RWPE2 (cell line): ENCODE results near the gene CHD5.
A peak's percentile ranks its signal among the peaks of the same experiment; 100 is the strongest.

Experiments used
- ATAC-seq: fragments of 200-7000 bp; cut with Tn5 transposase; 3 replicates; pipeline ENCODE4 v1.9.1; 2021; ENCODE audit warnings: low read depth
- DNase-seq: peaks from one replicate; pipeline ENCODE4 v3.0.0-alpha.2; 2020; ENCODE audit warnings: low spot score
- H3K27ac ChIP-seq: fragments of 450-650 bp; 2 replicates; pipeline ENCODE4 v1.5.1; 2017; ENCODE audit warnings: mild to moderate bottlenecking; ENCODE audit not compliant: poor library complexity, severe bottlenecking
- H3K27me3 ChIP-seq: fragments of 250-450 bp; sonication (Bioruptor Pico); 2 replicates; pipeline ENCODE4 v1.5.1; 2021; ENCODE audit warnings: mild to moderate bottlenecking, moderate library complexity; ENCODE audit not compliant: insufficient read depth, poor library complexity, severe bottlenecking
- H3K36me3 ChIP-seq: fragments of 250-450 bp; sonication (Bioruptor Pico); 2 replicates; pipeline ENCODE4 v1.5.1; 2020; ENCODE audit warnings: low read depth, mild to moderate bottlenecking, moderate library complexity
- H3K4me1 ChIP-seq: fragments of 250-450 bp; sonication (Bioruptor Pico); 2 replicates; pipeline ENCODE4 v1.5.1; 2021; ENCODE audit warnings: mild to moderate bottlenecking, moderate library complexity; ENCODE audit not compliant: insufficient read depth, poor library complexity, severe bottlenecking
- H3K4me3 ChIP-seq: fragments of 250-450 bp; sonication (Bioruptor Pico); 2 replicates; pipeline ENCODE4 v1.5.1; 2021; ENCODE audit warnings: mild to moderate bottlenecking, moderate library complexity; ENCODE audit not compliant: severe bottlenecking
- H3K9me3 ChIP-seq: fragments of 250-450 bp; sonication (Bioruptor Pico); 2 replicates; pipeline ENCODE4 v1.5.1; 2021; ENCODE audit warnings: mild to moderate bottlenecking, moderate library complexity; ENCODE audit not compliant: severe bottlenecking
- TF ChIP-seq, protein P1 (sequence below): fragments of 450-650 bp; IDR thresholded peaks from one replicate; pipeline ENCODE4 v1.5.1; 2017; ENCODE audit warnings: mild to moderate bottlenecking, moderate library complexity; ENCODE audit not compliant: poor library complexity, severe bottlenecking

Gene CHD5

DNA sequence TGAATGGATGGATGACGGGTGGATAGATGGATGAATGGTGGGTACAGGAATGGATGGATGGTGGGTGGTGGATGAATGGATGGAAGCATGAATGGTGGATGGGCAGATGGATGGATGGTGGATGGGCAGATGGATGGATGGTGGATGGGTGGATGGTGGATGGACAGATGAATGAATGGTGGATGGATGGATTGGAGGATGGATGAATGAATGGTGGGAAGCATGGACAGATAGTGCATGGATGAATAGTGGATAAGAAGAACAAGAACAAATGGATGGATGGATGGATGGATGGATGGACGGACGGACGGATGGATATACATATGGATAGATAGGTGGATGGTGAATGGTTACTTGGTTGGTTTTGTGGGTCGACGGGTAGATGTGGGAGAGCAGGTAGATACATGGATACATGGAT, 4.7 kb downstream of the CHD5 start:
- no peak for ATAC-seq
- TF ChIP-seq, protein P1, sequence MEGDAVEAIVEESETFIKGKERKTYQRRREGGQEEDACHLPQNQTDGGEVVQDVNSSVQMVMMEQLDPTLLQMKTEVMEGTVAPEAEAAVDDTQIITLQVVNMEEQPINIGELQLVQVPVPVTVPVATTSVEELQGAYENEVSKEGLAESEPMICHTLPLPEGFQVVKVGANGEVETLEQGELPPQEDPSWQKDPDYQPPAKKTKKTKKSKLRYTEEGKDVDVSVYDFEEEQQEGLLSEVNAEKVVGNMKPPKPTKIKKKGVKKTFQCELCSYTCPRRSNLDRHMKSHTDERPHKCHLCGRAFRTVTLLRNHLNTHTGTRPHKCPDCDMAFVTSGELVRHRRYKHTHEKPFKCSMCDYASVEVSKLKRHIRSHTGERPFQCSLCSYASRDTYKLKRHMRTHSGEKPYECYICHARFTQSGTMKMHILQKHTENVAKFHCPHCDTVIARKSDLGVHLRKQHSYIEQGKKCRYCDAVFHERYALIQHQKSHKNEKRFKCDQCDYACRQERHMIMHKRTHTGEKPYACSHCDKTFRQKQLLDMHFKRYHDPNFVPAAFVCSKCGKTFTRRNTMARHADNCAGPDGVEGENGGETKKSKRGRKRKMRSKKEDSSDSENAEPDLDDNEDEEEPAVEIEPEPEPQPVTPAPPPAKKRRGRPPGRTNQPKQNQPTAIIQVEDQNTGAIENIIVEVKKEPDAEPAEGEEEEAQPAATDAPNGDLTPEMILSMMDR, result no peak
- Histone ChIP-seq H3K27me3 (peaks cover 19% of the 10 kb centered on the region), H3K27ac (no peak overlapping the region), H3K4me1 (no peaks in the 10 kb centered on the region), H3K36me3 (no peaks in the 10 kb centered on the region), H3K4me3 (no peak overlapping the region), H3K9me3 (no peaks in the 10 kb centered on the region)
- DNase-seq, result no peak

DNA sequence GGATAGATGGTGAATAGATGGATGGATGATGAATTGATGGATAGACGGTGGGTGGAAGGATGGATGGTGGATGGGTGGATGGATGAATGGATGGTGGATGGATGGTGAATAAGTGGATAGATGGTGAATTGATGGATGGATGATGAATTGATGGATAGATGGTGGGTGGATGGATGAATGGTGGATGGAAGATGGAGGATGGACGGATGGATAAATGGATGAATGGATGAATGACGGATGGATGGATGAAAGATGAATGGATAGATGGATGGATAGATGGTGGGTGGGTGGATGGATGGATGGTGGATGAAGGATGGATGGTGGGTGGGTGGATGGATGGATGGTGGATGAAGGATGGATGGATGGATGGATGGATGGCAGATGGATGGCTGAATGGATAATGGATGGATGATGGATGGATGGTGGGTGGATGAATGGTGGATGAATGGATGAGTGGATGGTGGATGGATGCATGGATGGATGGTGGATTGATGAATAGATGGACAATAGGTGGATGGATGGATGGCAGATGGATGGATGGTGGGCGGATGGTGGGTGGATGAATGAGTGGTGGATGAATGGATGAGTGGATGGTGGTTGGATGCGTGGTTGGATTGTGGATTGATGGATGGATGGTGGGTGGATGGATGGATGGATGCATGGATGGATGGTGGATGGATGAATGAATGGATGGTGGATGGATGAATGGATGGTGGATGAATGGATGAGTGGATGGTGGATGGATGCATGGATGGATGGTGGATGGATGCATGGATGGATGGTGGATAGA, 5.3 kb downstream of the CHD5 start:
- H3K27ac ChIP-seq, result no peak overlapping the region
- TF ChIP-seq, protein P1, result no peak
- ATAC-seq (no peak), DNase-seq (no peak)
- no peaks in the 10 kb centered on the region for H3K9me3 ChIP-seq
- peaks cover 19% of the 10 kb centered on the region for H3K27me3 ChIP-seq
- no peaks in the 10 kb centered on the region for H3K36me3 ChIP-seq
- H3K4me1 ChIP-seq, result no peaks in the 10 kb centered on the region
- no peak overlapping the region for H3K4me3 ChIP-seq

DNA sequence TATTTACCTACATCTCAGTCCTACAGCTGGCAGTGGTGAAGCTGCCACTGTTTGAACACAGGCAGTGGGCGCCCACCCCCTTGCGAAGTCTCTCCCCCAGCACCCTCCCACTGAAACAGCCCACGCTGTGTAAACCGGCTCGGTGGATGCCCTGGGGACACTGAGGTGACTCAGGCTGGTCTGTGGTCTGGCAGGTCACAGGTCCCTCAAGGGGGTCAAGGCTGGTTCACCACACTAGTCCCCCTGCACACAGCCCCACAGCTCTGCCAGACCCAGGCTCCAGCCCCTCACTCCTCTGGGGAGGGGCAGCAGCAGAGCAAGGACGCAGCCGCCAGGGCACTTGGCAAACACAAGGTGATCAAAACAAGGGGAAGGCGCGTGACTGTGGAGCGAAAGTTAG, 7.6 kb downstream of the CHD5 start:
- DNase-seq (no peak), ATAC-seq (no peak)
- H3K27me3 ChIP-seq, result peaks cover 1% of the 10 kb centered on the region
- H3K9me3 ChIP-seq, result no peaks in the 10 kb centered on the region
- no peak overlapping the region for H3K4me3 ChIP-seq
- no peaks in the 10 kb centered on the region for H3K36me3 ChIP-seq
- no peaks in the 10 kb centered on the region for H3K4me1 ChIP-seq
- TF ChIP-seq, protein P1, result no peak
- no peak overlapping the region for H3K27ac ChIP-seq

DNA sequence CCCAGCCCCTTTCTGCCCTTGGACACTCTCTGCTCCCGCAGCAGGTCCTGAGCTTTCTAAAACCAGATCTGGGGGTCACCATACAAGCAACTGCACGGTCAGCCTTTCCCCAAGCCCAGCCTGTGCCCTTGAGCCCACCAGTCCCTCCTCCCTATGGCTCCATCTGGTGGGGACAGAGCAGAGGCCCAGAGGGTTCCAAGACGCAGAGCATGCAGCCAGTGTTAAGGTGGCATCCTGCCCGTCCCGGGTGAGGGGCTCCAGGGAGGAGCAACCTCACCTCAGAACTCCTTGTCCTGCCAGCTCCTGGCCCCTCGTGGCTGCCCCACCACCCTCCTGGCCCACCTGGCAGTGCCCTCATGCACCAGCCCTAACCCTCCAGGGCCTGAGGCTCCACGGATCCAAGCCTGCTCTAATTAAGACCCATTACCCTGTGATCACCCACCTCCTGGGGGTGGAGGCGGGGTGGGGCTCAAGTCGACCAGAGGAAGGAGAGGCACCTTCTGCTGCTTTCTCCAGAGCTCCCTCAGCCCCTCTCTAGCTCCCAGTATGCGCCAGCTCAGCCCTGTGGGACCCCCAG, 8.5 kb downstream of the CHD5 start:
- DNase-seq (no peak), ATAC-seq (peak; percentile 58; the same call in 2 of the 3 replicates)
- Histone ChIP-seq H3K9me3 (no peaks in the 10 kb centered on the region), H3K4me3 (no peak overlapping the region), H3K27me3 (no peaks in the 10 kb centered on the region), H3K36me3 (no peaks in the 10 kb centered on the region), H3K4me1 (no peaks in the 10 kb centered on the region), H3K27ac (no peak overlapping the region)
- TF ChIP-seq, protein P1, result no peak

DNA sequence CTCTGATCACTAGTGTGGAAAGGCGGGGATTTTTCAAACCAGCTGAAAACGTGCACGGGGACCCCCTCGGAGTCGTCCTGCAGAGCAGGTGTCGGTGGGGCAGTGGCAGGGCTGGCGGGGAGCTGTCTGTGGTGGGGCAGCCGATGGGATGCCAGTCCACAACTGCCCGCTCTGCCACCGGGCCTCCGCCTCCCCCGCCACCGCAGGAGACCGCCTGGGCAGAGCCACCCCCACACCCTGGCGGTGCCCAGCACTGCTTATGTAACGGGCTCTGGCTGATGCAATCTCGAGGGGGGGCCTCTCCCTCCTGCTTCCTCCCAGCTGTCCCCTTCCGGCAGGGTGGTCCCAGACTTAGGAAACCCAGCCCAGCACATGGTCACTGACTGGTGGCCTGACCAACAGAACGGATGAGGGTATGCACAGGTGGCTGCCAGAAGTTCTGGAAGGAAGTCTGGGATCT, 9.3 kb downstream of the CHD5 start:
- H3K9me3 ChIP-seq, result no peaks in the 10 kb centered on the region
- no peak overlapping the region for H3K4me3 ChIP-seq
- no peak overlapping the region for H3K27ac ChIP-seq
- H3K36me3 ChIP-seq, result no peaks in the 10 kb centered on the region
- DNase-seq (no peak), ATAC-seq (no peak)
- H3K4me1 ChIP-seq, result no peaks in the 10 kb centered on the region
- no peaks in the 10 kb centered on the region for H3K27me3 ChIP-seq
- TF ChIP-seq, protein P1, result no peak
